ENCODE data around the gene SLC45A2. TPM values are rescaled to one million over a fixed set of nuclear protein-coding genes. Genes with fewer than 3 reads are reported as not detected.

SLC45A2 gene
- total RNA-seq, 1 experiment from 2014 or later = not detected

- Histone ChIP-seq H3K4me1 (ENCODE audit: control insufficient read depth, insufficient read depth, low read length) (no peaks in the 10 kb centered on the region), H3K27ac (ENCODE audit: low read length) (no peak overlapping the region), H3K36me3 (ENCODE audit: control insufficient read depth, insufficient read depth, low read length) (no peaks in the 10 kb centered on the region), H3K27me3 (ENCODE audit: control insufficient read depth, insufficient read depth, low read length) (no peaks in the 10 kb centered on the region), H3K9me3 (ENCODE audit: control insufficient read depth, insufficient read depth, low read depth, low read length) (no peaks in the 10 kb centered on the region), H3K4me3 (ENCODE audit: low read depth in 2 of 2, low read length in 2 of 2) (no peak overlapping the region)
- intact Hi-C loops (cut with micrococcal nuclease; ENCODE audit: unreplicated experiment) (no loop called here), in situ Hi-C loops (cut with HindIII; ENCODE audit: low pct_unique_long_range_greater_than_20kb, low sequenced_read_pairs) (no loop called here)
- no peak for DNase-seq (ENCODE audit: low read depth, low spot score)
- ChIA-PET POLR2A (no interaction called here), CTCF (no interaction called here)
- no TSS peak for BruUV-seq (replicated peaks)
- TF ChIP-seq SIN3A (IDR thresholded peaks at IDR 0.05; ENCODE audit: borderline replicate concordance, insufficient read depth, low read depth, low read length) = no peak
- TF ChIP-seq POLR2AphosphoS5 (IDR thresholded peaks at IDR 0.05; ENCODE audit: low read depth, low read length) = no peak
- no peak for TF ChIP-seq TCF7L2 (IDR thresholded peaks at IDR 0.05; ENCODE audit: low read depth, low read length)
- no peak for TF ChIP-seq CTCF (IDR thresholded peaks at IDR 0.05)
- TF ChIP-seq REST (IDR thresholded peaks at IDR 0.05; ENCODE audit: insufficient read depth in 1 of 2, low read depth in 2 of 2, low read length in 1 of 2) = no peak
- no peak for ATAC-seq
Measured at GRCh38 chr5:33928283-33928682, 56.2 kb downstream of the SLC45A2 start.

- H3K9me3 ChIP-seq (ENCODE audit: control insufficient read depth, insufficient read depth, low read depth, low read length) = no peaks in the 10 kb centered on the region
- CTCF ChIA-PET = no interaction called here
- no peak for DNase-seq (ENCODE audit: low read depth, low spot score)
- H3K4me1 ChIP-seq (ENCODE audit: control insufficient read depth, insufficient read depth, low read length) = no peaks in the 10 kb centered on the region
- no peak for TF ChIP-seq POLR2AphosphoS5 (IDR thresholded peaks at IDR 0.05; ENCODE audit: low read depth, low read length)
- no peak for TF ChIP-seq TCF7L2 (IDR thresholded peaks at IDR 0.05; ENCODE audit: low read depth, low read length)
- no peak for TF ChIP-seq CTCF (IDR thresholded peaks at IDR 0.05)
- no peak for TF ChIP-seq REST (IDR thresholded peaks at IDR 0.05; ENCODE audit: insufficient read depth in 1 of 2, low read depth in 2 of 2, low read length in 1 of 2)
- TF ChIP-seq SIN3A (IDR thresholded peaks at IDR 0.05; ENCODE audit: borderline replicate concordance, insufficient read depth, low read depth, low read length) = no peak
- H3K27me3 ChIP-seq (ENCODE audit: control insufficient read depth, insufficient read depth, low read length) = no peaks in the 10 kb centered on the region
- no TSS peak for BruUV-seq (replicated peaks)
- no peak overlapping the region for H3K27ac ChIP-seq (ENCODE audit: low read length)
- H3K36me3 ChIP-seq (ENCODE audit: control insufficient read depth, insufficient read depth, low read length) = no peaks in the 10 kb centered on the region
- ATAC-seq = no peak
- in situ Hi-C loops (cut with HindIII; ENCODE audit: low pct_unique_long_range_greater_than_20kb, low sequenced_read_pairs) = no loop called here
- H3K4me3 ChIP-seq (ENCODE audit: low read depth in 2 of 2, low read length in 2 of 2) = no peak overlapping the region
- intact Hi-C loops (cut with micrococcal nuclease; ENCODE audit: unreplicated experiment) = no loop called here
- POLR2A ChIA-PET = no interaction called here
Measured at GRCh38 chr5:33927685-33928084, 56.8 kb downstream of the SLC45A2 start.

All from Panc1 (cell line).